HEK293T (cell line): ENCODE results near the gene ANKRD60.

Experiments
- CTCF ChIA-PET: fragments of 350-600 bp; formaldehyde crosslinking; extraction: SDS; loops from one replicate; lab custom pipeline; 2021; ENCODE audit warnings: antibody characterized with exemption, inconsistent platforms; lab: Yijun Ruan, JAX
- POLR2A ChIA-PET: fragments of 350-600 bp; formaldehyde crosslinking; extraction: SDS; loops from one replicate; lab custom pipeline; 2020; ENCODE audit warnings: antibody characterized with exemption, inconsistent platforms; lab: Yijun Ruan, JAX
- DNase-seq: peaks from one replicate; pipeline ENCODE4 v3.0.0; 2012; ENCODE audit warnings: mixed read lengths; ENCODE audit errors: extremely low spot score
- ARNT ChIP-seq: fragments of 450-650 bp; IDR thresholded peaks from 2 replicates; pipeline ENCODE4 v1.6.1; 2017; ENCODE audit warnings: mild to moderate bottlenecking
- BHLHE40 ChIP-seq: fragments of 450-650 bp; IDR thresholded peaks from 2 replicates; pipeline ENCODE4 v1.6.1; 2016; ENCODE audit warnings: mild to moderate bottlenecking, moderate library complexity, borderline replicate concordance
- CTBP1 ChIP-seq: fragments of 450-650 bp; IDR thresholded peaks from 2 replicates; pipeline ENCODE4 v1.6.1; 2016; ENCODE audit warnings: borderline replicate concordance
- ELF4 ChIP-seq: fragments of 450-650 bp; IDR thresholded peaks from 2 replicates; pipeline ENCODE4 v1.6.1; 2017; ENCODE audit warnings: antibody characterized with exemption
- FOXA1 ChIP-seq: fragments of 450-650 bp; IDR thresholded peaks from 2 replicates; pipeline ENCODE4 v1.6.1; 2016; ENCODE audit warnings: mild to moderate bottlenecking
- FOXK2 ChIP-seq: fragments of 450-650 bp; IDR thresholded peaks from 2 replicates; pipeline ENCODE4 v1.6.1; 2016; ENCODE audit warnings: mild to moderate bottlenecking
- FOXM1 ChIP-seq: fragments of 450-650 bp; IDR thresholded peaks from 2 replicates; pipeline ENCODE4 v1.6.1; 2017; ENCODE audit warnings: mild to moderate bottlenecking, borderline replicate concordance
- HDGF ChIP-seq: fragments of 450-650 bp; IDR thresholded peaks from 2 replicates; pipeline ENCODE4 v1.6.1; 2017; ENCODE audit warnings: antibody characterized with exemption, borderline replicate concordance
- L3MBTL2 ChIP-seq: fragments of 450-650 bp; conservative IDR thresholded peaks from 2 replicates; pipeline ENCODE4 v1.6.1; 2016; ENCODE audit warnings: mild to moderate bottlenecking
- LEF1 ChIP-seq: fragments of 450-650 bp; IDR thresholded peaks from 2 replicates; pipeline ENCODE4 v1.6.1; 2017; ENCODE audit warnings: mild to moderate bottlenecking, borderline replicate concordance
- NFRKB ChIP-seq: fragments of 450-650 bp; IDR thresholded peaks from 2 replicates; pipeline ENCODE4 v1.6.1; 2016; ENCODE audit warnings: mild to moderate bottlenecking, moderate library complexity
- SP1 ChIP-seq: fragments of 450-650 bp; IDR thresholded peaks from 2 replicates; pipeline ENCODE4 v1.6.1; 2017
- SUZ12 ChIP-seq: fragments of 450-650 bp; IDR thresholded peaks from 2 replicates; pipeline ENCODE4 v1.6.1; 2016; ENCODE audit warnings: mild to moderate bottlenecking
- TARDBP ChIP-seq: fragments of 450-650 bp; IDR thresholded peaks from 2 replicates; pipeline ENCODE4 v1.6.1; 2016
- ZNF384 ChIP-seq: fragments of 450-650 bp; IDR thresholded peaks from 2 replicates; pipeline ENCODE4 v1.6.1; 2016
- TF ChIP-seq, protein P1 (sequence below): fragments of 450-650 bp; IDR thresholded peaks from 2 replicates; pipeline ENCODE4 v1.6.1; 2016

ANKRD60 gene

GRCh38 chr20:58175836-58176235, 52.6 kb downstream of the ANKRD60 start:
- no peak for DNase-seq
- ChIA-PET POLR2A (no interaction called here), CTCF (no interaction called here)
- TF ChIP-seq FOXA1 (no peak), LEF1 (no peak), SP1 (no peak), FOXM1 (no peak), L3MBTL2 (no peak), HDGF (no peak), ARNT (no peak), TARDBP (no peak), ELF4 (no peak)

DNA sequence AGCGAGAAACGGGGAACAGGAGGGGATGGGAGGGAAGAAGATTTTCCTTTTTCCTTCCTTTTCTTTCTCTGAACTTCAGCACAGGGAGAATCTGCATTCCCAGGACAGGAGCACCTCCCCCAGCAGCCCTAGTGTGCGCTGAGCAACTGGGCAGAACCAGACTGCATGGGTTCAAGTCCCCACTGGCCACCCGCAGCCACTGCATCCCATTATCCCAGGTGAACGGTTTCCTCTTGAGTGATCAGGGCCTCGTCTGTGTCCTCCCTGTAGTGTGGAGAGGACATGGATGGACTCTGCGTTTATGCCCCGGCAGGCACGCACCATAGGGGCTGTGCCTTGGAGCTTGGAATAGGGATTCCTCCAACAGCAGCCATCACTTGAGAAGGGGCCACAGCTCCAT, 53.0 kb downstream of the ANKRD60 start:
- DNase-seq, result no peak
- no peak for TF ChIP-seq BHLHE40
- no peak for TF ChIP-seq ZNF384
- no peak for TF ChIP-seq L3MBTL2
- TF ChIP-seq TARDBP, result no peak
- TF ChIP-seq HDGF, result no peak
- no peak for TF ChIP-seq ELF4
- TF ChIP-seq FOXM1, result no peak
- TF ChIP-seq SP1, result no peak
- no peak for TF ChIP-seq ARNT
- no peak for TF ChIP-seq FOXK2
- no peak for TF ChIP-seq FOXA1
- no peak for TF ChIP-seq LEF1
- POLR2A ChIA-PET, result no interaction called here
- CTCF ChIA-PET, result no interaction called here

DNA sequence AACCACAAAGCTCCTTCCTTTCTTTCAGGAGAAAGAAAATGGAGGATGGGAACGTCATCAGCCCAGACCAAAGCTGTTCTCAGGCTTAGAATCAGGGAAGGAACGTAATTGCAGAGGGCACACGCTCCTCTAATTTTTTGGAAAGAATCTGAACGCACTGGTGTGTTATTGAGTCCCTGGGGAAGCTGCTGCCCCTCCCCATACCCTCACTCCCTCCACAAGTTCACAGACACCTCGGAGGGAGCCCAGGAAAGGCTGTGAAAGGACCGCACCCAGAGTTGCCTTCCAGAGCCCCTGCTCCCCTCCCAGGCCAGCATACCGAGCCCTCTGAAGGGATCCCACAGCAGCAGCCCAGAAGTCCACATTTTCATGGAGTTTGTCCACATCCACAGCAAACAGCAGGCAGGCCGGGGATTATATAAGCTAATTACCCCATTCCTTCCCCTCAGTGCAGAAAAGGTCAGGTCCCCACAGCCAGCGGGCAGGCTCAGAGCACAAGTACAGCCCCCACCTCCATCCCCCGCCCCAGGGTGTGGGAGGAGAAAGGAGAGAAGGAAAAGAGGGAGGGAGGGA, 53.7 kb downstream of the ANKRD60 start:
- CTCF ChIA-PET, result no interaction called here
- TF ChIP-seq SUZ12 (no peak), ARNT (no peak), SP1 (no peak), LEF1 (no peak), TARDBP (no peak), FOXA1 (no peak), CTBP1 (no peak), NFRKB (no peak), ELF4 (no peak), L3MBTL2 (no peak), HDGF (no peak), ZNF384 (no peak)
- TF ChIP-seq, protein P1, sequence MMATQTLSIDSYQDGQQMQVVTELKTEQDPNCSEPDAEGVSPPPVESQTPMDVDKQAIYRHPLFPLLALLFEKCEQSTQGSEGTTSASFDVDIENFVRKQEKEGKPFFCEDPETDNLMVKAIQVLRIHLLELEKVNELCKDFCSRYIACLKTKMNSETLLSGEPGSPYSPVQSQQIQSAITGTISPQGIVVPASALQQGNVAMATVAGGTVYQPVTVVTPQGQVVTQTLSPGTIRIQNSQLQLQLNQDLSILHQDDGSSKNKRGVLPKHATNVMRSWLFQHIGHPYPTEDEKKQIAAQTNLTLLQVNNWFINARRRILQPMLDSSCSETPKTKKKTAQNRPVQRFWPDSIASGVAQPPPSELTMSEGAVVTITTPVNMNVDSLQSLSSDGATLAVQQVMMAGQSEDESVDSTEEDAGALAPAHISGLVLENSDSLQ, result no peak
- POLR2A ChIA-PET, result no interaction called here
- no peak for DNase-seq

DNA sequence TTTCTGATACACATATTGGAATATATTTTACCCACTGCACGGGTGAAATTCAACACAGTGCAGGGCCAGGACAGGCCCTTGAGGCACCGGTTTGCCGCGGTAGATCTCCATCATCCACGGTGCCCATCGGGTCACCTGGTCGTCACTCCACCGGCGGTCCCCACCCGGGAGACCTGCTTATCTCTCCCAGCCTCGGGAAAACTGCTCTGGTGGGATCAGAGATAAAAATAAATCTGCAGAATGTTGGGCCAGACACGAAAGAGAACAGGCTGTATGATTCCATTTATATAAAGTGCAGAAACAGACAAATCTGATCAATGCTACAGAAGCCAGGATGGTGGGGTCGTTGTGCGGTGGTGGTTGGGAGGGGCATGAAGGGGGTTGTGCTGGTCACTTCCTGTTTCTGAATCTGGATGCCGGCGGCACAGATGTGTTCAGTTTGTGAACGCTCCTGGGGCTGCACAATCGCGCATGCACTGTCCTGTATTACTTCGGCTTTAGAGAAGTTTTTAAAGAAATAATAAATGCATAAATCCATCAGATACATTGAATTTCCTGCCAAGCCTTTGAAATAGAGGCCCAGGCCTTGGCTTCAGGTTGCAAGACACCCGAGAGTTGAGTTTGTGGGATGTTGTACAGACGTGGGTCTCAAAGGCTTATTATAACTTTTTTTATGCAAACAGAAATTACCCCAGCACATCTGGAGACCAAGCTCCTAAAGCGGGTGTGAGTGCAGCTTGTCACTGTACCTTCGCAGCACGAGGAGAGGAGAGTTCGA, 54.3 kb downstream of the ANKRD60 start:
- POLR2A ChIA-PET, result no interaction called here
- no peak for DNase-seq
- TF ChIP-seq ZNF384 (no peak), SUZ12 (no peak), FOXK2 (no peak), SP1 (no peak), ARNT (no peak), CTBP1 (no peak), FOXA1 (no peak), BHLHE40 (no peak), HDGF (no peak), ELF4 (no peak), NFRKB (no peak), L3MBTL2 (no peak)
- TF ChIP-seq, protein P1, result no peak
- CTCF ChIA-PET, result interaction anchor here (0.6 kb wide), 1 partner anchor 13 kb away, joined by 8 read pairs; no protein-coding TSS in a partner anchor

GRCh38 chr20:58173091-58173490, 55.4 kb downstream of the ANKRD60 start:
- DNase-seq, result no peak
- TF ChIP-seq FOXK2 (no peak), SP1 (no peak), NFRKB (no peak), TARDBP (no peak), HDGF (no peak), FOXA1 (no peak), CTBP1 (no peak), LEF1 (no peak), FOXM1 (no peak), L3MBTL2 (no peak), BHLHE40 (no peak), ELF4 (no peak), ZNF384 (no peak), ARNT (no peak)
- TF ChIP-seq, protein P1, result no peak
- ChIA-PET CTCF (no interaction called here), POLR2A (no interaction called here)
